GM18526 (cell line): Measurements from ENCODE around the gene CDC73.

Experiments used
- POLR2A ChIP-seq: IDR thresholded peaks from 3 replicates; pipeline ENCODE4 v1.6.1; 2011; ENCODE audit not compliant: insufficient read length; ENCODE audit errors: extremely low read depth

CDC73 gene

GRCh38 chr1:193237381-193237978, 115.6 kb downstream of the CDC73 start:
- no peak for TF ChIP-seq POLR2A

- TF ChIP-seq POLR2A = no peak
Observed at GRCh38 chr1:193240609-193241008, 118.8 kb downstream of the CDC73 start.

- no peak for TF ChIP-seq POLR2A
Observed at GRCh38 chr1:193241132-193241827, 119.4 kb downstream of the CDC73 start.

GRCh38 chr1:193242000-193242399, 120.2 kb downstream of the CDC73 start:
- no peak for TF ChIP-seq POLR2A

GRCh38 chr1:193249187-193249586, 127.4 kb downstream of the CDC73 start:
- TF ChIP-seq POLR2A = no peak

- TF ChIP-seq POLR2A = no peak
Observed at GRCh38 chr1:193251950-193252349, 130.1 kb downstream of the CDC73 start.

GRCh38 chr1:193256019-193256418, 134.2 kb downstream of the CDC73 start:
- TF ChIP-seq POLR2A = no peak

- no peak for TF ChIP-seq POLR2A
Observed at GRCh38 chr1:193259636-193260035, 137.8 kb downstream of the CDC73 start.

- TF ChIP-seq POLR2A = no peak
Observed at GRCh38 chr1:193260056-193260745, 138.4 kb downstream of the CDC73 start.

- TF ChIP-seq POLR2A = no peak
Observed at GRCh38 chr1:193260896-193261295, 139.1 kb downstream of the CDC73 start.

GRCh38 chr1:193262661-193263060, 140.8 kb downstream of the CDC73 start:
- TF ChIP-seq POLR2A = no peak

- TF ChIP-seq POLR2A = no peak
Observed at GRCh38 chr1:193264313-193265065, 142.7 kb downstream of the CDC73 start.

GRCh38 chr1:193265716-193266115, 143.9 kb downstream of the CDC73 start:
- no peak for TF ChIP-seq POLR2A

- TF ChIP-seq POLR2A = no peak
Observed at GRCh38 chr1:193270996-193271395, 149.2 kb downstream of the CDC73 start.

- no peak for TF ChIP-seq POLR2A
Observed at GRCh38 chr1:193275773-193276172, 153.9 kb downstream of the CDC73 start.

- TF ChIP-seq POLR2A = no peak
Observed at GRCh38 chr1:193278968-193279367, 157.1 kb downstream of the CDC73 start.
